Forelimb muscle (tissue), 1 donor: ENCODE data around the gene ROS1. TPM values are rescaled to one million over a fixed set of nuclear protein-coding genes. Genes with fewer than 3 reads are reported as not detected.

Source experiments
- DNase-seq: peaks from one replicate; pipeline ENCODE4 v3.0.0-alpha.2; 2013; ENCODE audit warnings: low read depth
- polyA plus RNA-seq: library from polyadenylated mRNA; unstranded; fragments of 120-200 nt; gene quantifications from one replicate; pipeline ENCODE4 v1.2.1, GENCODE V29; 2013; ENCODE audit not compliant: insufficient read length

Gene ROS1
- polyA plus RNA-seq, 1 donor, result 0.19 TPM

DNA sequence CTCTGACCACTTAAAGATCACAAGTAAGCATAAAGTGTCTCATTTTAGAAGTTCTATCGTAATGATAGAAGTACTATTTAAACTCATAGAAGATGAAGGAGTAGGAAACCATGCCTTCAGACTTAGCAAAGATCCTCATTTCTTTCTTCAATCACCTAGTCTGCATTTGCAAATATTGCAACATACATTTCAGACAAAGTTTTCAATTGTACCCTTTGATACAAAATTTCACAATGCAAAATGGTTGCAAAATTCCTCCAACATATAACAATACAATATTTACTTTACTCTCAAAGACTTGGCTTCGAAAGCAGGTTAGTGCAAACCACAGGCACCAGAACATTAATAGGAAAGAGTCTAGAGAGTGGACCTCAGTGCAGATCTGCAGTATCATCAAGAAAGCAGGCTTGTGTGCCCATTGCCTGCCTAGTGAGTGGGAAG lies 16.1 kb upstream of the ROS1 start:
- no peak for DNase-seq

DNA sequence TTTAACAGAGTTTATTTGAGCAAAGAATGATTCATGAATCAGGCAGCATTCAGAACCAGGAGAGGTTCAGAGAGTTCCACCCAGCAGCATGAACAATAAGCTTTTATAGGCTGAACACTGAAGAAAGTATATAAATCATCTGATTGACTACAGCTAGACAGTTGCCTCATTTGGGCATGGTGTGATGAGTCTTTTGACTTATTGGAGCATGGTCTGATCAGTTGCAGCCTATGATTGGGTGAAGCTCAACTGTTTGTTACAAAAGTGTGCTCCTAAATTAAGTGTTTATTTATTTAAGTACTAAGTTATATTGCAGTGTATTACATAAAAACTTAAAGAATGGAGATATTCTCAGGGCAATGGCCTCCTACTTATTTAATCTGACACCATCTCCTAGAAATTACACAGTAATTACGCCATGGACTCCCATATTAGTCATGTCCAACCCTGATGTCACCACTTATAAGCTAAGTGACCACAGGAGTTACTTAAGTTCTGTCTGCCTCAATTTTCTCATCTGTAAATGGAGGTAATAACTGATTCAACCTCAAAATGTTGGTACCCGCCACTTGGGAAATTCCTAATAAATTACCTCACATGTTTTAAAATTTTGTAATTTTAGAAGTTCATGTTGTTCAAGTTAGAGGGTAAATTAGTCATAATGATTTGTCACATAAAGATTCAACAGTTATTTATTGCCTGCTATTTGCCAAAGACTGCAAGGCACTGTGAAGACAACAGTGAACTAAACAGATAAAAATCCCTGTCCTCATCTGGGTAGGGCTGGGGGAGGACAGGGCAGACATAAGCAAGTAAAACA lies 15.2 kb upstream of the ROS1 start:
- DNase-seq, result no peak

DNA sequence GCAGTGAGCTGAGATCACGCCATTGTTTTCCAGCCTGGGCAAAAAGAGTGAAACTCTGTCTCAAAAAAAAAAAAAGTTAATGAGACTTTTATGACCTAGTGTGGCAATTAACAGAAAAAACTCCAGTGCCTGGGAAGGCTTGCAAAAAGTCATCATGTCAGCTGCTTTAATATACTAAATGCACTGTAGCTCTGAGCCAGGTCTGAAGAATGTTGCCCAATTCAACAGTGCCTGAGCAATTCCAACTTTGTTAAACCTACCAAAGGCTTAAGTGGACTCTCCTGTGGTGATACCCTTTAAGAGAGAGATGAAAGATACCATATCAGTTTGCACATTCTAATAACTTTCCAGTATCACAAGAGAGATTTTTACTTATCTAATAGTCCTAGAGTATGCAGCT lies 6.5 kb upstream of the ROS1 start:
- no peak for DNase-seq

DNA sequence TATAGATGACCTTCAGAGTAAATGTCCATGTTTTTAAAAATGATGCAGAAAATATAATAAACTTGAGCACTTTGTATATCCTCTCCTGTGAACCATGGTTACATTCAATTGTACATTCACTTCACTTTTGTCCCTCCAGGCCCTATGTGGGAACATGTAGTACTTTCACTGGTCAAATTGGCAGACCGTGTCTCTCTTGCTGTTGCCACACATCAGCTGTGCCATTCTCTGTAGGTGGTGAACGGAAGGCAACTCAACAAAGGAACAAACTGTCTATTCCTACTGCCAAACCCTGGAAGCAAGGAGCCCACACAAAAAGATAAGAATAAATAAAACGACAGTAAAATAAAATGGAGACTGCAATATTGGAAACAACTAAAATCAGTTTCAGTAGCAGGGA lies 2.0 kb downstream of the ROS1 start:
- no peak for DNase-seq

DNA sequence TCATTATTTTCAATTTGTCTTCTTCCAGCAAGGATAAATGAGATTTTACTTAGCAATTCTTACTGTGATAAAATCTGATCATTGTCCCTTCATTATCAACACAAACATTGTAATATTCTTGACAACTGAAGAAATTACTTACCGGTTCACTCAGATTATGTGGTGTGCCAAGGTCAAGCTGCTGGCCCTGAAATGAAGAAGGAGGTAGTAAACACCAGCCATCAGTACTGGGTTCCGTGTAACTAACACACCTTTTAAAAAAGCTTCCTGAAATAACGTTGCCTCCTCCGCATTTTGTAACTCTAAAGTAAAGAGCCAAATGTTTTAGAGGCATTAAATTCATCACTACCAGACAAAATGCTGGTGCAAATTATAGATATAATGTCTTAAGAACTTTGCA lies 7.4 kb downstream of the ROS1 start:
- no peak for DNase-seq

DNA sequence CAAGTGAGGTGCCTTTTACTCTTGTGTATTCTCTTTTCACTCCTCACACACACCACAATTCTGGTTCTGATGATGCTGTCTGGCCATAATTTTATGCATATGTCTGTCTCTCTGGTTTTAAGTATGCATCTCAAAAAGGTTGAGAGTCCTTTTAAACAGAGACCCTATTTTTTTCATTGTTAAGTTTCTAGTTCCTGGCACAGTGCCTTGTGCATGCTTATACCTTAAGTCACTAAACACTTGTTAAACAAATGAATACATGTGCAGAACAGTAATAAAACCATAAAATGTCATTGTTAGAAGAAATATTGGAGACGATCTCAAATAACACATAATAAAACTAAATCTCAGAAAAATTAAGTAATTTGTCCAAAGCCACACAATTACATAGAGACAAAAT lies 7.9 kb downstream of the ROS1 start:
- DNase-seq, result no peak

DNA sequence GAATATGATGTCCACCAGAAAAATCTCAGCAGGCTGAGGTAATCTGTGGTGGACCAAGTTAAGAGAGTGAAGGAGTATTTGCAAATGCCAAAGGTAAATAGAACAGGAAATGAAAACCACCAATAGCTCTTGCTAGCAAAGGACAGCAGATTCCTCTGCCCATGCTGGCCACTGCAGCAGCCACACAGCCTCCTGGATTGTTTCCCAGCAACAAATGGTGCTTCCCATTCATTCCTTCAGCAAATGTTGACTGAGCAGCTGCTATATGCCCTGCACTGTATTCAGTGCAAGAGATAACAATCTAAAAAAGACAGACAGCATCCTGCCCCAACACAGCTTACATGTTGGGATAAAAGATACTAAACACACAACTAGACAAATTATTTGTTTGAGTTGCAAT lies 11.0 kb downstream of the ROS1 start:
- no peak for DNase-seq

DNA sequence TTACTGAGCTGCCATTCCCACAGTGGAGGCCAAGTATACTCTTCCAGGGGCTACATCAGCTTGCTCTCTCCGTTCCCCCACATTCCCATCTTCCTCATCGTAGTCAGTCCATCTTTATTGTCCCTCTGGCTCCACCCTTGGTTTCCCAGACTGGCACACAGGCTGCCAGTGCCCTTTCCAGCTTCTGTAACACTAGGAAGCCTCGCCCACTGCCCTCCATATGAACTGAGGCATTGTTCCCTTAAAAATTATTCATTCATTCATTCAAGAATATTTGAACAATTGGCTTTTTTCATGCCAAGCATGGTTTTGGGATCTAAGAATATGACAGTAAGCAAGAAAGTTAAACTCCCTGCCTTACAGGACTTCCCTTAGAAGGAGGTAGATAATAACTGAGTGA lies 14.3 kb downstream of the ROS1 start:
- no peak for DNase-seq

DNA sequence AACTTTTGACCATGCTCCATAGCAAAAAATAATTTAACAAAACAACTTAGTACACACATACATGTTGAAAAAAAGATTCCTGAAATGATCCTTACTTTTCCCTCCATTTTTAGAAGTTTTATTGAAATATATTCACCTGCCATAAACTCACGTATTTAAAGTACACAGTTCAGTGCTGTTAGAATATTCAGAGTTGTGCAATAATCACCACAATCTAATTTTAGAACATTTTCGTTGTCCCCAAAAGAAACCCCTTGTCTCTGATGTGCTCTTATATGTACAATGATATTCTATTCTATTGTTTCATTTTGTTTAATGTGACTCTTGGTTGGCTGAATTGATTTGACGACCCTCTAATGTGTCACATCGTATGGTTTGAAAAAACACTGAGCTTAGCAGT lies 15.9 kb downstream of the ROS1 start:
- no peak for DNase-seq

DNA sequence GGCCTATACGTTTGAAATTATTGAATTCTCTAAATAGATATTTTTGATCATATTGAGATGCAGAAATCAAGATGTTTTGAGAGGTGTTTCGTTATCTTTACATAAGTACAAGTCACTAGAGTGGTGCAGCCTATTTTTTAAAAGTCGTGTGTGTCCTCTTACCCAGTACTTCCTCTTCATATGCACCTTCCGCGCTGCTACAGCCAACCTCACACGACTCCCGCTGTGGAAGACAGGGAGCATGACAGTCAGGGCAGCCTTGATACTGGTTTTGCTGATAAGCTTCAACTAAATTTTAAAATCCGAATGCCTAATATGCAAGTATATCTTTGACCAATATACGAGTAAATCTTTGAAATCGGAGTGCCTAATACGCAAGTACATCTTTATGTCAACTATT lies 16.3 kb downstream of the ROS1 start:
- DNase-seq, result no peak

DNA sequence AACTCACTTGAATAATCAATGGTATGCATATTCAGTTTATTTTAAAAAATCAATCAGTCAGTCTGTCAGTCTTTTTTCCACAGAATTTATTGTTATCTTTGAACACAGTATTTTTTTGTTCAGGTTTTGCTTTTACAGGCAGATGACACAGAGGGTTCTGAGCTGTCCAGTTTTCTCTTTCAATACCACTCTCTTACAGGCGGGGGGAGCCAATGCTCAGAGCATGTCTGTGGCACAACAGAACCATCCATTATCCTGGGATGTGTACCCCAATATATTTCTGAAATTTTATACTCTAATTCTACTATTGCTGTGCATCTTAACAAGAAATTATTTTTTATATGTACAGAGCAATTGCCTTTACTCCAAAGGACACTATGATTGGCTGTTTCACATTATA lies 21.2 kb downstream of the ROS1 start:
- DNase-seq, result no peak

DNA sequence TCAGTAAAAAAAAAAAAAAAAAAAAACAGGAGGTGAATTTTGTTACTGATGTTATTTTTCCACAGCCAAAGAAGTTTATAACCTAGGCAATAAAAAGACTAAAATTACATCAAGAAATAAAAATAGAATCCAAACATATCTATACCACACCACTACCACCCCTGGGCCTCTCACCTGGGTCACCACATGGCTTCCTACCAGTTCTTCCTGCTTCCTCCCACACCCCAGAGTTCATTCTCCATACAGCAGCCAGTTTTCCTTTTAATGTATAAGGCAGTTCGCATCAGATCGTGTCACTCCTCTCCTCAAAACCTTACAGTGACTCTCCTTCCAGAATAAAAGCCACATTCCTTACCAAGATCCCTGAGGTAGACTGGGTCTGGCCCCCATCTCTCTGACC lies 23.9 kb downstream of the ROS1 start:
- DNase-seq, result no peak

DNA sequence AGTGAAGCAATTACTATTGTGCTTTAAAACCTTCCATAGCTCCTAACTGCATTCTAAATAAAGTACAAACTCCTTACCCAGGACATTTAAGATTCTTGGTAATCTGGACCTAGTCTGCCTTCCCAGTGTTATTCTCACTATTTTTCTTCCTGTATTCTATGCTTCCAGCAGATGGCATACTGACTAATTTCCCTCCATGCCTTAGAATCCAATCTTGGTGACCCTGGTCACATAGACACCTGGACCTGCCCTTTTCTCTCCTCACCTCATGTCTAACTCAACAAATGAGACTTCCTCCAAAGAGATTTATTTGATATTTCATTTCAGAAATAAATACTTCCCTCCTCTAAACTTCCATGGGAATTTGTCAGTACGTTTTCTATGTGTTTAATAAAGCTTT lies 25.8 kb downstream of the ROS1 start:
- no peak for DNase-seq

DNA sequence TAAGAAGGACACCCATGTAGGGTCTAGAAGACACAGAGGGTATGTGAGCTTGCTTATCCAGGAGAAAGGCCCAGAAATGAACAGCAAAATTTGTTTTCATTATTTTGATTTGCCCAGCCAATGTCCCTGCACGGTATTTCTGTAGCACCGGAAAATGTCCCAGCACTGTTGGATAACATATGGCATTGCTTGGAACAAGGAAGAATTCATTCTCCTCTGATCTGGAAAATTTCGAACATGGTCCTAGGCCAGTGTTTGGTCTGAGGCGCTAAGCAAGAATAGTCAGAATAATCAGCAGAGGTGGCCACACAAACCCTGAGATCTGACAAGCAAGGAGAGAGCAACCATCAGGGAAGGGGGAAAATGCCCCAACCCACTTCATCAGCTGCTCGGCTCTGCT lies 26.6 kb downstream of the ROS1 start:
- no peak for DNase-seq

DNA sequence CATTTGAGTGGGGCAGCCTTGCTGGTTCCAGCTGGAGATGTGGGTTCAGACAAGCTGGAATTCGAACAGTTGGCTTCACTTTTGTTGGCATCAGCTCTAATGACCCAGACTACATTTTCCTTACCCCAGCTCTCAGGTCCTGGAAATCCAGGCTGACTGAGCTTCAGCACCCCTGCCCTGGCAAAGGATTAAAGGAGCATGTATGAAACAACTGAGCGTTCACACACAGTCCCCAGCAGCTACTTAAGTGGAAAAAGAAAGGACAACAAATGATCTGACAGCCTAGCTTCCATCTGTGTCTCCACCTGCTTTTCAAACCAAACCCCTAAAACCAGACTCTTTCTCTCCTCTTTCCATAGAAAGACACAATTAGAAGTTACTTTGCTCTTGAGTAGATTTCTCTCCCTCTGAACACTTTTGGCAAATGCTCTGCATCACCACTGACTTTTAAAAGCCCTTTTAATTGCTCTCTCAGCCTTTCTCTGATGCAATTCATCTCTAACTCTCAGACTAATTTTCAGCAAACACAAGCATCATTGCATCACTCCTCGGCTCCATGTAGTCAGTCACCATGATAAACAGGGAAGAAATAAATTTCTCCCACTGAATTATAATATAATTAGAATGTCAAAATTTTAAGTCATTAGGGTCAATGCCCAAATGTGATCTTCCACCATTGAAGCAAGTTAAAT lies 28.1 kb downstream of the ROS1 start:
- no peak for DNase-seq

DNA sequence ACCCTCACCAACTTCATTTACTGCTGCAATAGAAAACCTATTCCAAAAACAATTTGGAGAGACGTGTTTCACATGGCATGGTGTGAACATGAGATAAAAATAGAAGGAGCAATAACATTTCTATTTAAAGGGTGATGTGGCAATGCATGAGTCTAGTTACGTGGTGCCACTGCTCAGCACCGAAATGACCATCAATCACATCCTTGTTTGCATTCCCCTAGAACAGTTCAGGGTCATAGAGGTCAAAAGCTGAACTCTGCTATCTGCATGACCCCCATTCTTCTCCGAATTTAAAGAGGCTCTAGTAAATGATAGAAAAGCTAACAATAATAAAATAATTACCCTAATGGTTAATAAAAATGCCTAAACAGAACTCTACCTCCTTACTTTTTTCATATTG lies 29.5 kb downstream of the ROS1 start:
- DNase-seq, result no peak

DNA sequence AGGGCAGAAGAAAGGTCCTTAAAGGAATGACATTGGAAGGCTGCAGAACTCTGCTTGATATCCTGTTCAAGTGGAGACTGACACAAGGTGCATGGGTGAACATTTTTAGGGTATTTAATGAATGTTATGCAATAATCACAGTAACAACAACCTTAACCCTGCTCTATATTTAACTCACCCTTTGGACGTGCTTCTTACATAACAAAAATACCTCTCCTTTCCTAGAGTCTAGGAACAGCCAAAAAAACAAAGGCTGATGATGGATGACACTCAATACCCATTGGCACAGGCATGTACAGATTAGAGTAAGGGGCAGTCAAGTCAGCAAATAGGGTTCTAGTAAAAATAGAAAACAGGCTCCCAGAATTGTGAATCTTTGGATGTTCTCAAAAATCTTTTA lies 30.6 kb downstream of the ROS1 start:
- no peak for DNase-seq

DNA sequence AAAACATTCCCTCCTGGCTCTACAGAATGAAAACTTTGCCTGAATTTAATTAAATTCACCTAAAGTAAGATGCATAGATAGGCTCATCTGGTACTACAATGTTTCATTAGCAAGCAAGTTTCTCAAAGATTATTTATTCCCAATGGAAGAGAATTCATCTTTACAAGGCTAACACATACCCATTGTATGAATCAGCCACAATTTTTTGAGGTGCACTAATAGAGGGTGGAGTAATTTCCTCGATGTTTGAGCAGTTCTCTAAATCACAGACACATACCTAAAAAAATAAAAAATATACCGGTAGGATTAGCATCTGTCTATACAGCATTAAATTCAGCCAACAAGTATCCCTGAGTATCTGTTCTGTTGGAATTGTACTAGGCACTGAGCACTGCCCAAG lies 32.7 kb downstream of the ROS1 start:
- no peak for DNase-seq

DNA sequence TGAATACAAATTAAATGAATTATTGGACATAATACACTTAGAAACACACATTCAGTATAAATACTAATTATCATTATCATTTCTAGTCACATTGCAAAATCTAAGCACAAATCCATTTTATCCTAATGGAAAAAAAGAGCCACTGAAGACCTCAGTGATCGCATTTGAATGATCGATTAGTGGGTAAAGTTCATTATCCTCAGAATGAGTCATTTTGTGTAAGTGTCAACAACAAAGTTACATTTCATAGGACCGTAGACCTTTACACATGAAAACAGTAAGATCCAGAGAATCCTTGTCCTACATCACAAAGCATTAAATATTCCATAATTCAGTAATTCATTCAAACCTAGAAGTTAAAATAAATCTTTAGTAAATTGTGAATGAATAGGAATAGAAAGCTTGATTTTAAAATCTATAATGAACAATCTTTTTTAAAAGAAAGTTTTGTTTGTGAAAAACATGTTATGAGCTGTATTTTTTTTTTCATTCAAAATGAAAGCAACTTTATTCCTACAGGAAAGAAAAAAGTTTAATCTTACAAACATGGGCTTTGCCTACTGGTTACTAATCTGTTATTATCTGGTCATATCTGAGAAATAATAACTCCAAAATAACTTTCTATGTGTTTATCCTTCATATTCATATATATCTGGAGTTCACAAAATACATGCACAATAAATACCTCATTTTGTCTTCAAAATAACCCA lies 33.7 kb downstream of the ROS1 start:
- no peak for DNase-seq

DNA sequence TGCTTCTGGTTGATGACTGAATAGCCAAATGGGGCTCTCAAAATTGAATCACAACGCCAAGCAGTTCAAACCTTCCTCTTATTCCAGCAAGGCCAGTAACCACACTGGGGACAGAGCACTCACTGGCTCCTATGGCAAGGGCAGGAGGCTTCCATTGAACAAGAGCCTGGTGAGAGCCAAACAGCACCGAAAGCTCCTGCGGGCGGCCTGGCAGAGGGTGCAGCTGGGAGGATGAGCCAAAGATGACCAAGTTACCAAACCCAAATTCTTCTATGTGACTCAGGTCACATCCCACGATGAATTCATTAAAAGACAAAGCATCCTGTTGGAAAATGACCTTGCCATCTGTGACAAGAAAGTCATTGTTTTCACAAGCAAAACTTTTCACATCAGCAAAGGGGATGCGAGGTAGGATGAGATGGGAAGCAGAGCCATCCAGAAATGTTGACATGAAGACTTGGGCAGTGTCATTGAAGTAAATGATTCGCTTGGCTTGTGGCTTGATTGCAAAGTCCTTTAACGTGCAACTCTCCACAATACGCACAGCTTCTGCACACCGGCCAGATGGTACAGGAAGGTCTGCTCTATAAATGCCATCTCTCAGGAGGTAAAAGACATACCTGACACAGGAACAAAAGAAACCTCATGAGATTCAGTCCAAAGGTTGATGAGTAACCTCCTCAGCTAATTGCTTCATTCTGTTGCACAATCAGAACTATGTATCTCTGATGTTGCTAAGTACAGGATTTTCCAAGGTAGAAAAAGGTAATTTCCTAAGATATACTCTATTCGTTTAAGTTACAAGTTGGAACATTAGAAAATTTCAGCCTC lies 36.3 kb downstream of the ROS1 start:
- DNase-seq, result no peak

DNA sequence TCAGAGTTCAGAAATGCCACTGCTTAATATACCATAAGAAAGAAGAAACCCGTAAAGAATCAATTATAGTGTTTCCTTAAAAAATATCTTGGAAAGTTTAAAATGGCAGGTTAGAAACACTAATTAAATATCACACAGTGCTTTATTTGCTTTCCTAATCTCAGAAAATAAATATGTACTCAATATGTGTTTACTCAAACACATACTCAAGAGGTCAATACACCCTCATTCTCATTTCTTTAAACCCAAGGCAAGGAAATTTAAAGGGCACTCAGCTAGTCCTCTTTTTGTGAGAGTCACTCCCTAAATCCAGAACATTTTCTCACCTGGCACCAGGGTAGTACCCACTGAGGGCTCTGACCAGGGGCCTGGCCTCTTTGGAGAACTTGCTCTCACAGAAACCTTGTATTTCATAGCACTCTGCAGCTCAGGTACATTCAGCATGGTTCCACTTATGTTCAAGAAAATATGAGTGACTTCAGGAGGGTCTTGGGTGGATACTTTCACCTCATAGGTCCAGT lies 38.2 kb downstream of the ROS1 start:
- no peak for DNase-seq

DNA sequence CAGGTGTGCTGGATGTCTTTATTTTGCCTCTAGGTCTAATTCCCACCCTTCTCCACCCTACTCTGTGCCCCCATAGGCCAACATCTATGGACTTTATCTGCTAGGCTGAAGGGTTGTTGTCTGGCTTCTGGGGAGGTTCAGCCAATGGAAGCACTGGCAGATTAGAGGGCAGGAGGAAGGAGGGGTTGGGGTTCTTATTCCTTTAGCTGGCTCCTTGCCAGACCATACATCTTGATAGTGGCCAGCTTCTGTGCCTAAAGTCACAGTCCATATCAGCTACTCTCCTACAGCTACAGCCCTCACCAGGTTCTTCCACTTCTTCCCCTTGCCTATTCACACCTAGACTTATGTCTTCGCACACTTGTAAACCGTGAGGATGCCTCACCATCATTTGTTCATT lies 41.1 kb downstream of the ROS1 start:
- DNase-seq, result no peak
